Mucosa of descending colon (tissue), 3 donors: ENCODE data around the gene APCDD1. TPM values are rescaled to one million over a fixed set of nuclear protein-coding genes. Genes with fewer than 3 reads are reported as not detected.
"Not testable (repeated sequence)": the region's sequence is repeated elsewhere in the genome, so short reads cannot be mapped to it uniquely, and the experiment has no call there.

Source experiments
- ATAC-seq: fragments of 200-7000 bp; cut with Tn5 transposase; one replicate; pipeline ENCODE4 v1.9.1; 2020; ENCODE audit warnings: mild to moderate bottlenecking, moderate library complexity
- DNase-seq, 3 donors: peaks; one replicate each; pipeline ENCODE4 v3.0.0-alpha.2; 2020
- H3K36me3 ChIP-seq: fragments of 200-600 bp; one replicate; pipeline ENCODE4 v1.8.0; 2021; ENCODE audit warnings: low read depth, mild to moderate bottlenecking
- H3K4me1 ChIP-seq: fragments of 200-600 bp; one replicate; pipeline ENCODE4 v1.8.0; 2021; ENCODE audit warnings: low read depth, mild to moderate bottlenecking
- H3K4me3 ChIP-seq: fragments of 200-600 bp; one replicate; pipeline ENCODE4 v1.8.0; 2021; ENCODE audit warnings: mild to moderate bottlenecking
- H3K9me3 ChIP-seq: fragments of 200-600 bp; one replicate; pipeline ENCODE4 v1.8.0; 2021; ENCODE audit warnings: mild to moderate bottlenecking
- CTCF ChIP-seq: fragments of 200-600 bp; IDR thresholded peaks from one replicate; pipeline ENCODE4 v1.8.0; 2022; ENCODE audit warnings: antibody characterized with exemption, mild to moderate bottlenecking
- intact Hi-C, 2 donors: fragments of 100-400 bp; cut with DNase I in 1 of 2; cut with micrococcal nuclease in 1 of 2; formaldehyde crosslinking; loops; one replicate each; pipeline versions ENCODE4 v1.11.0 to v1.11.1; 2022; cut with DNase I, micrococcal nuclease
- total RNA-seq, 3 donors: library from RNA; stranded (reverse); fragmentation: NEBNext Ultra II Directional in 2 of 3; extraction: Animal tissue kit (Norgen Biotek cat#: 25700) in 2 of 3; gene quantifications; one replicate each; pipeline versions ENCODE4 v1.2.1 to v1.2.4, GENCODE V29; 2021 to 2023
- donor health status: DM: no; HTN: no; CAD: no; lungs with moderate emphysema.
- donor health status: DM: no; HTN: no; CAD: no.
- donor health status: DM: no; HTN: yes; CAD: no.

APCDD1 gene
- total RNA-seq, 3 donors from 2014 or later = 3.8 to 29.7 (median 15.2) TPM

- no peaks in the 10 kb centered on the region for H3K36me3 ChIP-seq
- ATAC-seq = no peak
- TF ChIP-seq CTCF = no peak
- intact Hi-C loops = no loop called here
- no peaks in the 10 kb centered on the region for H3K9me3 ChIP-seq
- no peak overlapping the region for H3K4me3 ChIP-seq
- no peaks in the 10 kb centered on the region for H3K4me1 ChIP-seq
- no peak for DNase-seq
These were observed 41.5 kb downstream of the APCDD1 start for GRCh38 chr18:10495936-10496335.

GRCh38 chr18:10497206-10497749, 42.8 kb downstream of the APCDD1 start:
- DNase-seq (no peak), ATAC-seq (no peak)
- intact Hi-C loops = no loop called here
- H3K4me1 ChIP-seq = no peaks in the 10 kb centered on the region
- H3K4me3 ChIP-seq = no peak overlapping the region
- no peaks in the 10 kb centered on the region for H3K36me3 ChIP-seq
- H3K9me3 ChIP-seq = no peaks in the 10 kb centered on the region
- no peak for TF ChIP-seq CTCF

- no peak for TF ChIP-seq CTCF
- no peaks in the 10 kb centered on the region for H3K4me1 ChIP-seq
- intact Hi-C loops = no loop called here
- ATAC-seq (no peak), DNase-seq (no peak)
- H3K4me3 ChIP-seq = no peak overlapping the region
- H3K9me3 ChIP-seq = no peaks in the 10 kb centered on the region
- no peaks in the 10 kb centered on the region for H3K36me3 ChIP-seq
These were observed 44.8 kb downstream of the APCDD1 start for GRCh38 chr18:10499230-10499629.

GRCh38 chr18:10500038-10500437, 45.6 kb downstream of the APCDD1 start:
- Histone ChIP-seq H3K4me1 (no peaks in the 10 kb centered on the region), H3K36me3 (no peaks in the 10 kb centered on the region), H3K9me3 (peaks cover 7% of the 10 kb centered on the region), H3K4me3 (no peak overlapping the region)
- TF ChIP-seq CTCF = no peak
- intact Hi-C loops = no loop called here
- DNase-seq (no peak), ATAC-seq (no peak)

- Histone ChIP-seq H3K4me3 (no peak overlapping the region), H3K4me1 (no peaks in the 10 kb centered on the region), H3K36me3 (no peaks in the 10 kb centered on the region), H3K9me3 (peaks cover 31% of the 10 kb centered on the region)
- intact Hi-C loops = no loop called here
- no peak for TF ChIP-seq CTCF
- DNase-seq = no peak
- ATAC-seq = no peak
These were observed 50.3 kb downstream of the APCDD1 start for GRCh38 chr18:10504723-10505122.

- ATAC-seq, H3K4me3 ChIP-seq, H3K4me1 ChIP-seq, intact Hi-C loops, H3K36me3 ChIP-seq, DNase-seq: not testable (repeated sequence)
- H3K9me3 ChIP-seq = peaks cover 31% of the 10 kb centered on the region
These were observed 51.5 kb downstream of the APCDD1 start for GRCh38 chr18:10505892-10506291.
